Heart right ventricle (tissue), 16 donors: ENCODE results near the gene RAB37. TPM values are rescaled to one million over a fixed set of nuclear protein-coding genes. Genes with fewer than 3 reads are reported as not detected.

Source experiments
- ATAC-seq, 8 donors: fragments of 200-7000 bp; cut with Tn5 transposase; one replicate each; pipeline ENCODE4 v1.9.1; 2020; ENCODE audit warnings: mild to moderate bottlenecking in 8 of 8, moderate library complexity in 8 of 8, moderate number of reproducible peaks in 1 of 8
- DNase-seq, 2 donors: peaks; one replicate each; pipeline ENCODE4 v3.0.0-alpha.2; 2020
- H3K27ac ChIP-seq, 10 donors: fragments of 200-600 bp; sonication (generic) in 2 of 10; one replicate each; pipeline versions ENCODE4 v1.5.0 to v1.8.0; 2020 to 2022; ENCODE audit warnings: mild to moderate bottlenecking in 3 of 10
- H3K27me3 ChIP-seq, 7 donors: fragments of 200-600 bp; one replicate each; pipeline ENCODE4 v1.8.0; 2021 to 2022; ENCODE audit warnings: mild to moderate bottlenecking in 2 of 7
- H3K36me3 ChIP-seq, 9 donors: fragments of 200-600 bp; sonication (generic) in 1 of 9; one replicate each; pipeline versions ENCODE4 v1.5.0 to v1.8.0; 2020 to 2022; ENCODE audit warnings: mild to moderate bottlenecking in 2 of 9
- H3K4me1 ChIP-seq, 9 donors: fragments of 200-600 bp; sonication (generic) in 1 of 9; one replicate each; pipeline versions ENCODE4 v1.5.0 to v1.8.0; 2020 to 2022; ENCODE audit warnings: mild to moderate bottlenecking in 4 of 9
- H3K4me3 ChIP-seq, 10 donors: fragments of 200-600 bp; sonication (generic) in 2 of 10; one replicate each; pipeline versions ENCODE4 v1.5.0 to v1.8.0; 2020 to 2022; ENCODE audit warnings: mild to moderate bottlenecking in 7 of 10, moderate library complexity in 2 of 10
- H3K9me3 ChIP-seq, 11 donors: fragments of 200-600 bp in 10 of 11; sonication (generic) in 2 of 11; one replicate each; pipeline versions ENCODE4 v1.5.0 to v1.8.0; 2013 to 2022; ENCODE audit warnings: mild to moderate bottlenecking in 2 of 11, control low read depth in 1 of 11, moderate library complexity in 1 of 11
- CTCF ChIP-seq, 9 donors: fragments of 200-600 bp; sonication (generic) in 2 of 9; IDR thresholded peaks; one replicate each; pipeline versions ENCODE4 v1.5.0 to v1.8.0; 2021 to 2022; ENCODE audit warnings: antibody characterized with exemption in 9 of 9, mild to moderate bottlenecking in 5 of 9, moderate library complexity in 1 of 9
- whole genome bisulfite sequencing, 2 donors: extraction: QIAGEN DNeasy Blood & Tissue Kit; methylation state at CpG; one replicate each; pipeline ENCODE4 v1.1.7; 2013; ENCODE audit warnings: inconsistent platforms in 1 of 2; 5-methylcytosine and 5-hydroxymethylcytosine counted together
- intact Hi-C, 10 donors: fragments of 100-400 bp; cut with DNase I; formaldehyde crosslinking; loops; one replicate each; pipeline versions ENCODE4 v1.11.1 to v1.14.2; 2022
- polyA plus RNA-seq, 2 donors: library from polyadenylated mRNA; stranded (reverse); fragments of 200-250 nt; gene quantifications; one replicate each; pipeline ENCODE4 v1.2.3, GENCODE V29; 2013
- total RNA-seq, 10 donors: library from RNA; stranded (reverse); fragmentation: NEBNext Ultra II Directional in 3 of 10; extraction: Animal tissue kit (Norgen Biotek cat#: 25700) in 3 of 10; gene quantifications; one replicate each; pipeline versions ENCODE4 v1.2.1 to v1.2.4, GENCODE V29; 2021 to 2023
- donor health status: Arrhythmogenic right ventricular cardiomyopathy.
- donor health status: ischemic (EF 13 %, LVEDD 7.1; RV severe dilation, severe dysfunction).
- donor health status: healthy with polysubstance abuse.
- donor health status: DM: no; HTN: yes; CAD: no.
- donor health status: DM: no; HTN: no; CAD: no.
- donor health status: ischemic (EF 25% LVEDD 6.9; RV normal size, moderate dysfunction).
- donor health status: ischemic (EF 25% LVEDD 5.7; RV mildly dilated, moderate dysfunction).
- donor health status: healthy.
- donor health status: DM: yes; HTN: yes; CAD: no.
- donor health status: Ischemic cardiomyopathy.
- donor health status: ischemic (EF 35%, LVEDD 5.7; RV mildly dilated, moderate dysfunction).
- donor health status: nonischemic (EF 11% LVEDD 7.7; RV severe dilation, severe dysfunction).
- donor health status: DM: yes; HTN: yes; CAD: no.
- donor health status: PGD.
- donor health status: ischemic (EF 29% LVEDD 5.4; RV normal size, mild dysfunction).
- donor health status: nonischemic (EF 23%, LVEDD 6.1; RV moderate dilation, normal function).

The RAB37 gene
- total and polyA plus RNA-seq, 12 donors: 0.93 to 2.8 (median 1.6) TPM

DNA sequence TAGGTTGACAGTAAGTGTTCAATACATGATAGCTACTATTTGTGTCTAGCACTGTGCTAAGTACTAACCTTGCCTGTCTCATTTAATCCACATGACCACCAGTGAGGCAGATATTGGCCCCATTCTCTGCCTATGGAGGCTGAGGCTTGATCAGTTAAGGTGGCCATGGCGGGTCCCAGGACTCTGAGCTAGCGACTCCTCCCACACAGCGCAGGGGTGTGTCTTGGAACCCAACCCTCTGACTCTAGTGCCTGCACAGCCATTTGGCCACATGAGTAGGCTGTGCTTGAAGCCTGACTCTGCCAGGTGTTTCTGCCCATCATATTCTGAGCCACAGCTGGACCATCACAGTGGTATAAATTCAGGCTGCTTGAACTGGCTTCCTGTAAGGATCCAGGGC, 17.8 kb downstream of the RAB37 start:
- Histone ChIP-seq H3K4me3 (no peak overlapping the region), H3K9me3 (no peaks in the 10 kb centered on the region), H3K27ac (no peak overlapping the region), H3K36me3 (peaks cover 0 to 9% (median 0%) of the 10 kb centered on the region in 9 donors), H3K4me1 (peaks cover 21 to 83% (median 52%) of the 10 kb centered on the region in 9 donors), H3K27me3 (no peaks in the 10 kb centered on the region)
- ATAC-seq (no peak), DNase-seq (no peak)
- TF ChIP-seq CTCF (IDR thresholded peaks at IDR 0.05): no peak
- 95 to 97% methylated on average over 3 of the region's 3 CpGs for WGBS, 2 donors
- intact Hi-C loops: no loop called here

GRCh38 chr17:74755533-74755932, 18.5 kb downstream of the RAB37 start:
- no peak for ATAC-seq
- Histone ChIP-seq H3K9me3 (no peaks in the 10 kb centered on the region), H3K27me3 (no peaks in the 10 kb centered on the region), H3K27ac (no peak overlapping the region), H3K4me1 (peaks cover 24 to 82% (median 52%) of the 10 kb centered on the region in 9 donors), H3K36me3 (peaks cover 0 to 9% (median 0%) of the 10 kb centered on the region in 9 donors), H3K4me3 (no peak overlapping the region)
- WGBS, 2 donors: 90 to 91% methylated on average over 8 of the region's 8 CpGs
- intact Hi-C loops: no loop called here
- no peak for TF ChIP-seq CTCF (IDR thresholded peaks at IDR 0.05)
- DNase-seq: no peak

GRCh38 chr17:74756891-74757290, 19.8 kb downstream of the RAB37 start:
- intact Hi-C loops: no loop called here
- H3K27me3 ChIP-seq: no peaks in the 10 kb centered on the region
- peaks cover 33 to 80% (median 55%) of the 10 kb centered on the region in 9 donors for H3K4me1 ChIP-seq
- ATAC-seq: no peak
- H3K36me3 ChIP-seq: peaks cover 0 to 9% (median 0%) of the 10 kb centered on the region in 9 donors
- H3K9me3 ChIP-seq: no peaks in the 10 kb centered on the region
- WGBS, 2 donors: 78 to 86% methylated on average over 3 of the region's 3 CpGs
- H3K4me3 ChIP-seq: no peak overlapping the region
- TF ChIP-seq CTCF (IDR thresholded peaks at IDR 0.05): no peak
- peak overlapping the region in 3 of 10 donors; percentile 31 to 70 (median 46) for H3K27ac ChIP-seq
- no peak for DNase-seq

DNA sequence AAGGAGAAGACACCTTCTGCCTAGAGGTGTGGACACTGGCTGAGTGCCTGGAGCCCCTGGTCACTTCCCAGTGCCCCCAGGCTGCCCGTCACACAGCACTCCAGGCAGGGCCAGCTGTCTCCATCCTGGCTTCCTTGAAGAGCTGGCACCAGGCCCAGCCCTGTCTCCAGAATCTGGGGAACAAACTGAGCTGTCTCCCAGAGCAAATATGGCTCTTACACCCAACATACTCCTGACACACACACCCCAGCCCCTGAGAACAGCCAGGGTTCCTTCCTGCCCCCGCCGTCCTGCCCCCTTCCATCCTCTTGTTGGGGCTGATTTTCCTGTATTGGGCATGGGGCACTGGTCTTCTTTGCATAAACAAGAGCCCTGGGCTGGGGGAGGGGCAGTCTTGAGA, 20.4 kb downstream of the RAB37 start:
- TF ChIP-seq CTCF (IDR thresholded peaks at IDR 0.05): no peak
- Histone ChIP-seq H3K36me3 (peaks cover 0 to 9% (median 0%) of the 10 kb centered on the region in 9 donors), H3K4me3 (no peak overlapping the region), H3K4me1 (peaks cover 33 to 73% (median 53%) of the 10 kb centered on the region in 9 donors), H3K9me3 (no peaks in the 10 kb centered on the region), H3K27ac (peak overlapping the region in 6 of 10 donors; percentile 27 to 75 (median 50)), H3K27me3 (no peaks in the 10 kb centered on the region)
- intact Hi-C loops: no loop called here
- DNase-seq: peak in 1 of 2 donors; percentile 63
- WGBS, 2 donors: 61 to 62% methylated on average over 3 of the region's 3 CpGs
- ATAC-seq: peak in 7 of 8 donors; percentile 7 to 49 (median 32)
